Measurements from ENCODE around the gene ASXL1.

ASXL1 gene

GRCh38 chr20:32455171-32455900, 97.2 kb downstream of the ASXL1 start:
- DNase-seq: no peak

- no peak for DNase-seq
These were observed 98.0 kb downstream of the ASXL1 start for GRCh38 chr20:32455901-32456701.

- DNase-seq: peak; percentile 54
These were observed 98.8 kb downstream of the ASXL1 start for GRCh38 chr20:32456869-32457478.

GRCh38 chr20:32457479-32457986, 99.4 kb downstream of the ASXL1 start:
- peak; percentile 88 for DNase-seq

GRCh38 chr20:32458061-32458836, 100.1 kb downstream of the ASXL1 start:
- no peak for DNase-seq

GRCh38 chr20:32458837-32459220, 100.7 kb downstream of the ASXL1 start:
- no peak for DNase-seq

GRCh38 chr20:32460231-32460630, 102.1 kb downstream of the ASXL1 start:
- DNase-seq: no peak

GRCh38 chr20:32460683-32461320, 102.7 kb downstream of the ASXL1 start:
- no peak for DNase-seq

- DNase-seq: no peak
These were observed 103.9 kb downstream of the ASXL1 start for GRCh38 chr20:32461836-32462600.

- DNase-seq: no peak
These were observed 104.9 kb downstream of the ASXL1 start for GRCh38 chr20:32462900-32463641.

GRCh38 chr20:32463642-32464400, 105.7 kb downstream of the ASXL1 start:
- peak; percentile 92 for DNase-seq

GRCh38 chr20:32464401-32465091, 106.4 kb downstream of the ASXL1 start:
- DNase-seq: no peak

GRCh38 chr20:32465092-32465900, 107.2 kb downstream of the ASXL1 start:
- no peak for DNase-seq

- DNase-seq: peak; percentile 86
These were observed 108.0 kb downstream of the ASXL1 start for GRCh38 chr20:32465901-32466675.

- DNase-seq: peak; percentile 51
These were observed 108.8 kb downstream of the ASXL1 start for GRCh38 chr20:32466739-32467505.

- DNase-seq: no peak
These were observed 109.6 kb downstream of the ASXL1 start for GRCh38 chr20:32467506-32468312.

All from midbrain (tissue), 1 donor.